NCI-H1105 treated with DMSO at 0.1 percent for 48 hours (cell line): Measurements from ENCODE around the gene HSD17B8.

Source experiments
- DNase-seq: peaks from one replicate; lab custom pipeline; 2025; lab: John Stamatoyannopoulos, UW

The HSD17B8 gene

DNA sequence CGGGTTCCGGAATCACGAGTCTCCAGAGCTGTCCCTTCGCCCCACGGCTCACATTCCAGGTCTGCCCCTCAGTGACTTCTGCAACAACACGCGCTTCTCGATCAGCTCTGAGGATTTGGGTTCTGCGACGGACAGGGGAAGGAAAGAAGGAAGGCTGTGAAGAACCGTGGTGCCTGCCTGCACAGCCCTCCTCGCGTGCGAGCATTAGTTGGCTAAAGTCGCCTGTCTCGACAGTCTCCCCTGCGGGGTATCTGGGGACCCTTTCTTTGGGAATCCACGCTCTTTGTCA, 44.1 kb downstream of the HSD17B8 start:
- no peak for DNase-seq

DNA sequence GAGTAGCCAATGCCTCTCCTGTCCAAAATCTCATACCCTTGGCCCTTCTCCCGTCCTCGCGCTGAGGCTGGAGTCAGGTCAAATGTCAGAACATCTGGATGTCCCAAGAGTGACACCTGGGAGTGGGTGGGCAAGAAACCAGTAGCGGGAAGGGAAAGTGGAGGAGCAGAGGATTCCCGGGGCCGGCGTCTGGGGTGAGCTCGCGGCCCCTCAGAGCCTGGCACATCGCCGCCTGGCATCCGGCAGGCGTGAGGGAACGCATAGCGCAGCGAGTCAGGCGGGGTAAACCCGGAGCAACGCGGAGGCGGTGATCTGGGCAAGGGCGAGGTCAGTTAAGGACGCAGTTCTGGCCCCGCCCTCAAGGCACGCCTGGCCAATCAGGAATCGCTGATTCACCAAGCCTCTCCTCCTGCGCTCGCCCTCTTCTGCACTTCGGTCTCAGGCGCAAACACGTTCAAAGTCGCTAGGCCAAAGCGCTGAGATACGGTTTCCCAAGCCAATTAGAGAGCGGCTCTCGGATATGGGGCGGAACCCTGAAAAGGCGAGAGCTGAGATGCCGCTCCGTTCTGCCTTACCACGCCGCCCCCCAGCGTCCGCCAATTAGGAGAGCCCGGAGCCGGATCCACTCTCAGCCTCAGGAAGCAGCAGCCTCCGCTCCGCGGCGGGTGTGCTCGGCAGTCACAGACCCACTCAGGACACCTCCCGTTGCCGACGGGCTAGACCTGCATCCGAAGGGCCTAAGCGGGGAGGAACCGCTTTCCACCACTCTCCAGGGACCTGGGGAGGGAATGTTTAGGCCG, 44.7 kb downstream of the HSD17B8 start:
- peak; percentile 99 for DNase-seq

DNA sequence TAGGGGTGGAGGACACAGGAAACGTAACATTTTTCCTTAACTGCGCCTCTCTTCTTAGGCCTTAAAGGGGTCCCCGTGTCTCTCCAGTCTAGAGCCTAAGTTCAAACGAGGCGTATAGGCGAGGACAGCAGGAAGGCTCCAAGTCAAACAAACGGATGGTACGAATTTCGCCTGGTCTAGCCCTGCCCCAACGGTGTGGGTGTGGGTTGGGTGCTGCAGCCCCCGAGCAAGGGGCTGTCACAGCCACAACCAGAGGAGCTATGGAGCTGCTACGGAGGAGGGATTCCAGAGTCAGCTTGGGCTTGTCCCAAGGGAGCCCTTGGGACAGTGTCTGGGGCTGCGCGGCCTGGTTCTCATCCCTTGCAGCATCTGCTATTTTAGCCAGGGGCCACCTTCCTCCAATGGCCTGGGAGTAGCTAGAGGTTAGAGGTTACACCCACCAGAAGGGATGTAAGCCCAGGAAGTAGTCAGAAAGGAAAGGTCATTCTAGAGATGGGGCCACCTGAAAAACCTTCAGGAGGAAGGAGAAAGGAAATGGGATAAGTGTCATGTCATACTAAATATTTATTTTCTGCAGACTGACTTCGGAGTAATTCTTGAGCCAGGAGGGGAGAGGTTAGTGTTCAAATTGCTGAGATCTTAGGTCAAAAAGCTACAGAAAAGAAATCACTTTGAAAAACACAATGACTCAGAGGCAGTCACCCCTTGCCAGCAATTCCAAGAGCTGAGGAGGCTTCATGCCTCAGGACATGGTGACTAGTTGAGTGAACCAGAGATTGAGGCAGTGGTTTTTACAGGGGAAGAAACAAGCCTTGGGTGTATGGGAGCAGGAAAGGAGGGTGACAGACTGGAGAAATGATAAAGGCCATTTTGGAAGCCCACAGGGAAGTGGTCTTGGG, 45.5 kb downstream of the HSD17B8 start:
- DNase-seq = no peak

DNA sequence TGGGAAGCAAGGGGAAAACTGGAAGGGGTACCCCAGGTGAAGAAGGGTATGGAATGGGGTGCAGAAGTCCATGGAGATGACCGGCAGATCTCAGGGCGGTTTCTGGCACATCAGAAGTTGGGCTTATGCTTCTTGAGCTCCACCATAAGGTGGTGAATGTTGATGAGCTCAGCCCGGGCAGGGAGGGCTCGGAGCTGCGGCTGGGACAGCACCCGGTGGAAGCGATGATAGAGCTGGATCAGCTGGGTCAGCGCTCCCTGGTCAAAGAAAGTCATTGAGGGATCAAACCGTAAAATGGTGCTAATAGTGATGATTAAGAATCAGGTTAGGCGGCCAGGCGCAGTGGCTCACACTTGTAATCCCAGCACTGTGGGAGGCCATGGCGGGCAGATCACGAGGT, 46.3 kb downstream of the HSD17B8 start:
- no peak for DNase-seq

DNA sequence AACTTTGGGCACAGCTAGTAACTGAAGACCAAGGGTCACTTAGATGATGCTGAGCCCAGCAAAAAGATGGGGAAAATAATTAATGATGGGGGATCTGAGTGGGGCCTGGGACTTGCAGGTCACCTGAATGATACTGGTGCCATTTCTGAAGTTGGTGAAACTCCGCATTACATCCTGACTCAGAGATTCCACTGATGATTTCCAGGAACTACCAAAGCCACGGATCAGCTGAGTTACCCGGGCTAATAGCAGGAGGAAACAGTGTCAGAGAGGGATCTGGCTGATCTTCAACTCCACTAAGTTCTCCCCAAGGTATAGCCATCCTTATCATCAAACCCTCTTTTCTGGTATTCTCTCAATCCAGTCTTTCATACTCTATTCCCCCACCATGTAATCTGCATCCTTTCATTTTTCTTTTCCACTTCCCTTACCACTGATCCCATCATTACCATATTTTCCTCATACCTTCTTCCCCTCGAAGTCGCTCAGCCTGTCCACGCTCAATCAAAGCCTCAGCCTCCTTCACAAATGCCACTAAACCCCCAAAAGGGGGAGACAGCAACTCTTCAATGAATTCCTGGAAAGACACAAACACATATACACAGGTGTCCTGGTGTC, 47.0 kb downstream of the HSD17B8 start:
- no peak for DNase-seq

DNA sequence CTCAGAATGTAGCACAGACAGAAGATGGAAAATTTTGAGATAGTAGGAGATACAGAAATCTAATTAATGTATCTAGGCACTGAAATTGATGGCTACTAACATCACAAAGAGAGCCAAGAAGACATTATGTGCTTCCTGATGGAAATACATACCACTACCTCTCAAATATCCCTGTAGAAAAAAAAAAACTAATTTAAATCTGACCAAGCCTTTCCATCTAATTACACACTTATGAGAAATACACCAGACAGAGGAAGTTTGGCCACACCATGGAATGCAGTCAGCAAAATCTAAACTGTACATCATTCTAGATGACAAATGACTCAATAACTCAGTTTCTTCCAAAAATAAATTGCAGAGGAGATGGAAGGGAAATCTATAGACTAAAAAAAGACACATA, 48.3 kb downstream of the HSD17B8 start:
- DNase-seq = no peak

DNA sequence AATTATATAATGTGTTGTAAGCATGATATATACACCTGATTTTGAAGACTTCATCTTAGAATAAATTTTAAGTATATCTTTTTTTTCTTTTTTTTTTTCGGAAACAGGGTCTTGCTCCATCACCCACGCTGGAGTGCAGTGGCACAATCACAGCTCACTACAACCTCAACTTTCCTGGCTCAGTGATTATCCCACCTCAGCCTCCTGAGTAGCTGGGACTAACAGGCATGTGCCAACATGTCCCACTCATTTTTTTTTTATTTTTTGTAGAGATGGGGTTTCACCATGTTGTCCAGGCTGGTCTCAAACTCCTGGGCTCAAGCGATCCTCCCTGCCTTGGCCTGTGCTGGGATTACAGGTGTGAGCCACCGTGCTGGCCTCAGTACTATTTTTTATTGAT, 50.1 kb downstream of the HSD17B8 start:
- DNase-seq = no peak
